ENCODE data around the gene PSMC3IP. TPM values are rescaled to one million over a fixed set of nuclear protein-coding genes. Genes with fewer than 3 reads are reported as not detected.

Gene PSMC3IP
- total and polyA plus RNA-seq, 2 experiments from 2014 or later: 1.9 to 3.7 TPM

- Histone ChIP-seq H3K4me2 (no peak overlapping the region), H3K27ac (no peak overlapping the region), H3K4me3 (no peak overlapping the region), H3K9me3 (ENCODE audit: low read depth) (no peaks in the 10 kb centered on the region), H3K36me3 (replicated peaks; ENCODE audit: insufficient read depth, low read depth) (no peaks in the 10 kb centered on the region), H3K9me2 (replicated peaks; ENCODE audit: insufficient read depth) (no peaks in the 10 kb centered on the region), H3K27me3 (no peaks in the 10 kb centered on the region), H3K4me1 (ENCODE audit: insufficient read depth) (peaks cover under 1% of the 10 kb centered on the region), H2AFZ (no peak overlapping the region), H4K20me1 (ENCODE audit: insufficient read depth, poor library complexity, severe bottlenecking) (no peaks in the 10 kb centered on the region), H3K79me2 (peaks cover 35% of the 10 kb centered on the region)
- no peak for DNase-seq (ENCODE audit: low spot score)
- 89% methylated on average over 12 of the region's 12 CpGs for WGBS (ENCODE audit: low lambda C conversion rate, missing lambda C conversion rate)
- TF ChIP-seq EZH2 (IDR thresholded peaks at IDR 0.05; ENCODE audit: borderline replicate concordance) (no peak), EZH2phosphoT487 (IDR thresholded peaks at IDR 0.05; ENCODE audit: low read depth, severe bottlenecking, unreplicated experiment) (no peak), CTCF (IDR thresholded peaks at IDR 0.05; ENCODE audit: poor library complexity) (no peak)
Observed at GRCh38 chr17:42571435-42572225, 5.9 kb downstream of the PSMC3IP start.

- Histone ChIP-seq H3K9me3 (ENCODE audit: low read depth) (no peaks in the 10 kb centered on the region), H4K20me1 (ENCODE audit: insufficient read depth, poor library complexity, severe bottlenecking) (no peaks in the 10 kb centered on the region), H3K79me2 (peaks cover 45% of the 10 kb centered on the region), H3K4me2 (peak overlapping the region; percentile 96), H3K9me2 (replicated peaks; ENCODE audit: insufficient read depth) (no peaks in the 10 kb centered on the region), H3K4me1 (ENCODE audit: insufficient read depth) (peaks cover 9% of the 10 kb centered on the region), H3K36me3 (replicated peaks; ENCODE audit: insufficient read depth, low read depth) (no peaks in the 10 kb centered on the region), H3K27me3 (no peaks in the 10 kb centered on the region), H2AFZ (no peak overlapping the region), H3K4me3 (no peak overlapping the region), H3K27ac (peak overlapping the region; percentile 93)
- 96% methylated on average over 13 of the region's 14 CpGs for WGBS (ENCODE audit: low lambda C conversion rate, missing lambda C conversion rate)
- no peak for DNase-seq (ENCODE audit: low spot score)
- TF ChIP-seq EZH2 (IDR thresholded peaks at IDR 0.05; ENCODE audit: borderline replicate concordance) (no peak), CTCF (IDR thresholded peaks at IDR 0.05; ENCODE audit: poor library complexity) (no peak), EZH2phosphoT487 (IDR thresholded peaks at IDR 0.05; ENCODE audit: low read depth, severe bottlenecking, unreplicated experiment) (no peak)
Observed at GRCh38 chr17:42568341-42569111, 9.0 kb downstream of the PSMC3IP start.

GRCh38 chr17:42566883-42567573 is 10.5 kb downstream of the PSMC3IP start, which contains the start of gene MLX:
MLX (plus strand) TSS chr17:42567100; CDS start chr17:42567125, 25 bp downstream.
- peak; percentile 98 for DNase-seq (ENCODE audit: low spot score)
- Histone ChIP-seq H4K20me1 (ENCODE audit: insufficient read depth, poor library complexity, severe bottlenecking) (no peaks in the 10 kb centered on the region), H3K36me3 (replicated peaks; ENCODE audit: insufficient read depth, low read depth) (no peaks in the 10 kb centered on the region), H3K9me2 (replicated peaks; ENCODE audit: insufficient read depth) (no peaks in the 10 kb centered on the region), H3K4me1 (ENCODE audit: insufficient read depth) (peaks cover 19% of the 10 kb centered on the region), H3K27me3 (no peaks in the 10 kb centered on the region), H3K9me3 (ENCODE audit: low read depth) (no peaks in the 10 kb centered on the region), H3K79me2 (peaks cover 56% of the 10 kb centered on the region), H3K4me2 (peak within 1 kb of the TSS; percentile 96), H3K27ac (peak within 1 kb of the TSS; percentile 93), H3K4me3 (peak within 1 kb of the TSS; percentile 81), H2AFZ (peak within 1 kb of the TSS; percentile 88)
- WGBS (ENCODE audit: low lambda C conversion rate, missing lambda C conversion rate): under 1% methylated on average over 45 of the region's 72 CpGs
- TF ChIP-seq EZH2 (IDR thresholded peaks at IDR 0.05; ENCODE audit: borderline replicate concordance) (no peak), CTCF (IDR thresholded peaks at IDR 0.05; ENCODE audit: poor library complexity) (no peak), EZH2phosphoT487 (IDR thresholded peaks at IDR 0.05; ENCODE audit: low read depth, severe bottlenecking, unreplicated experiment) (no peak)

Data from hepatocyte (in vitro differentiated cells).